ENCODE data around the gene SMIM15.

SMIM15 gene

DNA sequence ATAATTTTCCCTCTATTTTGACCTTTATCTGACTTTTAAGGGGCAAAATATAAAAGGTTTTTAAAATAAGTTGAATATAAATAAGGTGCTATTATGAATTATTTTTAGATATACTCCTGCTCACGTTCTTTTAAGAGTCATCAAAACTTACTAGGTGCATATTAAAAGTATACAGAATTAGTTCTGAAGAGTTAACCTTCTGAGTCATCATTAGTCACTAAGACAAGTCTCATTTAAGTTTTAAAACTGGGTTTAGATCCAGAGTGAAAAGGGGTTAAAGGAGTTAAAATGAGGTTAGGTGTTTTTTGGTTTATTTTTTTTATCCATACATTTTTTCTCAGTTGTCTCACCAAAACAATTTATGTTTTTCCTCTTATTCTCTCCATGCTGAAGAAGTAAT is 41.7 kb downstream of the SMIM15 start:
- no peaks in the 10 kb centered on the region for H3K9me3 ChIP-seq (ENCODE audit: low read length)
- no peaks in the 10 kb centered on the region for H3F3A ChIP-seq (ENCODE audit: insufficient read depth, low read length)
- H3K9ac ChIP-seq (ENCODE audit: low read length) = no peak overlapping the region
- H3K4me3 ChIP-seq (ENCODE audit: low read depth, low read length, poor library complexity, severe bottlenecking) = no peak overlapping the region
- H3K27ac ChIP-seq (ENCODE audit: low read depth, low read length, poor library complexity, severe bottlenecking) = no peak overlapping the region
- no peak overlapping the region for H3K4me2 ChIP-seq (ENCODE audit: low read length)
- H3K79me2 ChIP-seq (ENCODE audit: insufficient read depth, low read length) = no peaks in the 10 kb centered on the region
- no peaks in the 10 kb centered on the region for H3K4me1 ChIP-seq (ENCODE audit: insufficient read depth, low read length, severe bottlenecking)
- no peaks in the 10 kb centered on the region for H4K20me1 ChIP-seq (ENCODE audit: insufficient read depth, low read length)
- no peaks in the 10 kb centered on the region for H3K9me2 ChIP-seq (ENCODE audit: low read depth, low read length)
- H2AFZ ChIP-seq (ENCODE audit: low read length) = no peak overlapping the region
- no peaks in the 10 kb centered on the region for H3K36me3 ChIP-seq (ENCODE audit: insufficient read depth, low read length)
- H3K27me3 ChIP-seq (ENCODE audit: insufficient read depth, low read length) = no peaks in the 10 kb centered on the region
- TF ChIP-seq, protein P1, sequence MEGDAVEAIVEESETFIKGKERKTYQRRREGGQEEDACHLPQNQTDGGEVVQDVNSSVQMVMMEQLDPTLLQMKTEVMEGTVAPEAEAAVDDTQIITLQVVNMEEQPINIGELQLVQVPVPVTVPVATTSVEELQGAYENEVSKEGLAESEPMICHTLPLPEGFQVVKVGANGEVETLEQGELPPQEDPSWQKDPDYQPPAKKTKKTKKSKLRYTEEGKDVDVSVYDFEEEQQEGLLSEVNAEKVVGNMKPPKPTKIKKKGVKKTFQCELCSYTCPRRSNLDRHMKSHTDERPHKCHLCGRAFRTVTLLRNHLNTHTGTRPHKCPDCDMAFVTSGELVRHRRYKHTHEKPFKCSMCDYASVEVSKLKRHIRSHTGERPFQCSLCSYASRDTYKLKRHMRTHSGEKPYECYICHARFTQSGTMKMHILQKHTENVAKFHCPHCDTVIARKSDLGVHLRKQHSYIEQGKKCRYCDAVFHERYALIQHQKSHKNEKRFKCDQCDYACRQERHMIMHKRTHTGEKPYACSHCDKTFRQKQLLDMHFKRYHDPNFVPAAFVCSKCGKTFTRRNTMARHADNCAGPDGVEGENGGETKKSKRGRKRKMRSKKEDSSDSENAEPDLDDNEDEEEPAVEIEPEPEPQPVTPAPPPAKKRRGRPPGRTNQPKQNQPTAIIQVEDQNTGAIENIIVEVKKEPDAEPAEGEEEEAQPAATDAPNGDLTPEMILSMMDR (IDR thresholded peaks at IDR 0.05; ENCODE audit: low read length) = no peak
- no peak for TF ChIP-seq EZH2 (IDR thresholded peaks at IDR 0.05; ENCODE audit: borderline replicate concordance, low read length)

GRCh38 chr5:61119066-61119465 is 43.2 kb downstream of the SMIM15 start:
- no peak overlapping the region for H2AFZ ChIP-seq (ENCODE audit: low read length)
- no peak overlapping the region for H3K9ac ChIP-seq (ENCODE audit: low read length)
- H4K20me1 ChIP-seq (ENCODE audit: insufficient read depth, low read length) = no peaks in the 10 kb centered on the region
- H3K27ac ChIP-seq (ENCODE audit: low read depth, low read length, poor library complexity, severe bottlenecking) = no peak overlapping the region
- H3F3A ChIP-seq (ENCODE audit: insufficient read depth, low read length) = no peaks in the 10 kb centered on the region
- no peaks in the 10 kb centered on the region for H3K27me3 ChIP-seq (ENCODE audit: insufficient read depth, low read length)
- TF ChIP-seq EZH2 (IDR thresholded peaks at IDR 0.05; ENCODE audit: borderline replicate concordance, low read length) = no peak
- TF ChIP-seq, protein P1 (IDR thresholded peaks at IDR 0.05; ENCODE audit: low read length) = no peak
- no peaks in the 10 kb centered on the region for H3K79me2 ChIP-seq (ENCODE audit: insufficient read depth, low read length)
- H3K36me3 ChIP-seq (ENCODE audit: insufficient read depth, low read length) = no peaks in the 10 kb centered on the region
- H3K9me2 ChIP-seq (ENCODE audit: low read depth, low read length) = no peaks in the 10 kb centered on the region
- no peak overlapping the region for H3K4me3 ChIP-seq (ENCODE audit: low read depth, low read length, poor library complexity, severe bottlenecking)
- H3K4me1 ChIP-seq (ENCODE audit: insufficient read depth, low read length, severe bottlenecking) = no peaks in the 10 kb centered on the region
- no peak overlapping the region for H3K4me2 ChIP-seq (ENCODE audit: low read length)
- no peaks in the 10 kb centered on the region for H3K9me3 ChIP-seq (ENCODE audit: low read length)

- no peaks in the 10 kb centered on the region for H3K4me1 ChIP-seq (ENCODE audit: insufficient read depth, low read length, severe bottlenecking)
Observed at GRCh38 chr5:61115968-61116367, 46.3 kb downstream of the SMIM15 start.

More at GRCh38 chr5:61115968-61116367, 46.3 kb downstream of the SMIM15 start:
- H3F3A ChIP-seq (ENCODE audit: insufficient read depth, low read length) = no peaks in the 10 kb centered on the region
- no peak overlapping the region for H3K4me2 ChIP-seq (ENCODE audit: low read length)
- no peaks in the 10 kb centered on the region for H4K20me1 ChIP-seq (ENCODE audit: insufficient read depth, low read length)
- no peak overlapping the region for H3K4me3 ChIP-seq (ENCODE audit: low read depth, low read length, poor library complexity, severe bottlenecking)
- no peaks in the 10 kb centered on the region for H3K9me2 ChIP-seq (ENCODE audit: low read depth, low read length)
- no peaks in the 10 kb centered on the region for H3K79me2 ChIP-seq (ENCODE audit: insufficient read depth, low read length)
- no peak overlapping the region for H3K9ac ChIP-seq (ENCODE audit: low read length)
- no peak overlapping the region for H2AFZ ChIP-seq (ENCODE audit: low read length)
- H3K36me3 ChIP-seq (ENCODE audit: insufficient read depth, low read length) = no peaks in the 10 kb centered on the region
- H3K27me3 ChIP-seq (ENCODE audit: insufficient read depth, low read length) = no peaks in the 10 kb centered on the region
- no peak for TF ChIP-seq EZH2 (IDR thresholded peaks at IDR 0.05; ENCODE audit: borderline replicate concordance, low read length)
- TF ChIP-seq, protein P1 (IDR thresholded peaks at IDR 0.05; ENCODE audit: low read length) = no peak
- H3K27ac ChIP-seq (ENCODE audit: low read depth, low read length, poor library complexity, severe bottlenecking) = no peak overlapping the region
- no peaks in the 10 kb centered on the region for H3K9me3 ChIP-seq (ENCODE audit: low read length)

All from OCI-LY1 (cell line).